Nephron progenitor cell (in vitro differentiated cells): ENCODE measurements around the gene TTI1.

Experiments used
- DNase-seq: peaks from one replicate; pipeline ENCODE4 v3.0.0; 2021
- H3K27ac Mint-ChIP-seq: 2 replicates; pipeline ENCODE4 v1.8.0; 2021; ENCODE audit warnings: mild to moderate bottlenecking, moderate library complexity, mixed read lengths
- H3K27me3 Mint-ChIP-seq: 2 replicates; pipeline ENCODE4 v1.8.0; 2021; ENCODE audit warnings: mild to moderate bottlenecking, low read depth, mixed read lengths; ENCODE audit not compliant: poor library complexity
- H3K36me3 Mint-ChIP-seq: 2 replicates; pipeline ENCODE4 v1.8.0; 2021; ENCODE audit warnings: low read depth, mixed read lengths
- H3K4me1 Mint-ChIP-seq: 2 replicates; pipeline ENCODE4 v1.8.0; 2021; ENCODE audit warnings: mixed read lengths
- H3K4me3 Mint-ChIP-seq: 2 replicates; pipeline ENCODE4 v1.8.0; 2021; ENCODE audit warnings: mild to moderate bottlenecking, moderate library complexity, mixed read lengths
- H3K9me3 Mint-ChIP-seq: 2 replicates; pipeline ENCODE4 v1.8.0; 2021; ENCODE audit warnings: mild to moderate bottlenecking, moderate library complexity, mixed read lengths
- CTCF ChIP-seq: fragments of 200-600 bp; sonication (generic); IDR thresholded peaks from 2 replicates; pipeline ENCODE4 v1.5.0; 2021; ENCODE audit warnings: antibody characterized with exemption

The TTI1 gene

GRCh38 chr20:37979021-37979985, 54.0 kb downstream of the TTI1 start:
- Mint-ChIP-seq H3K27me3 (peaks cover 35% of the 10 kb centered on the region), H3K36me3 (peaks cover 40% of the 10 kb centered on the region), H3K4me1 (peaks cover 29% of the 10 kb centered on the region), H3K9me3 (no peaks in the 10 kb centered on the region), H3K27ac (no peak overlapping the region), H3K4me3 (no peak overlapping the region)
- no peak for DNase-seq
- TF ChIP-seq CTCF, result no peak

- H3K9me3 Mint-ChIP-seq, result no peaks in the 10 kb centered on the region
- H3K4me3 Mint-ChIP-seq, result peak overlapping the region; percentile 42
- no peak for TF ChIP-seq CTCF
- H3K4me1 Mint-ChIP-seq, result peaks cover 21% of the 10 kb centered on the region
- no peak for DNase-seq
- peaks cover 41% of the 10 kb centered on the region for H3K27me3 Mint-ChIP-seq
- no peak overlapping the region for H3K27ac Mint-ChIP-seq
- H3K36me3 Mint-ChIP-seq, result peaks cover 36% of the 10 kb centered on the region
These were observed 55.5 kb downstream of the TTI1 start for GRCh38 chr20:37977786-37978185.

GRCh38 chr20:37977338-37977737, 55.9 kb downstream of the TTI1 start:
- Mint-ChIP-seq H3K4me3 (peak overlapping the region; percentile 42), H3K27ac (no peak overlapping the region), H3K27me3 (peaks cover 40% of the 10 kb centered on the region), H3K36me3 (peaks cover 31% of the 10 kb centered on the region), H3K4me1 (peaks cover 21% of the 10 kb centered on the region), H3K9me3 (no peaks in the 10 kb centered on the region)
- no peak for TF ChIP-seq CTCF
- no peak for DNase-seq

- Mint-ChIP-seq H3K36me3 (peaks cover 28% of the 10 kb centered on the region), H3K9me3 (no peaks in the 10 kb centered on the region), H3K27ac (peak overlapping the region; percentile 63), H3K4me1 (peaks cover 21% of the 10 kb centered on the region), H3K4me3 (peak overlapping the region; percentile 72), H3K27me3 (peaks cover 39% of the 10 kb centered on the region)
- DNase-seq, result no peak
- TF ChIP-seq CTCF, result no peak
These were observed 56.4 kb downstream of the TTI1 start for GRCh38 chr20:37976887-37977286.

GRCh38 chr20:37973059-37973910, 60.0 kb downstream of the TTI1 start:
- peaks cover 36% of the 10 kb centered on the region for H3K27me3 Mint-ChIP-seq
- DNase-seq, result no peak

More at GRCh38 chr20:37973059-37973910, 60.0 kb downstream of the TTI1 start:
- Mint-ChIP-seq H3K27ac (no peak overlapping the region), H3K4me1 (peaks cover 27% of the 10 kb centered on the region), H3K4me3 (no peak overlapping the region), H3K9me3 (peaks cover 8% of the 10 kb centered on the region), H3K36me3 (peaks cover 13% of the 10 kb centered on the region)
- TF ChIP-seq CTCF, result no peak
